Measurements from ENCODE around the gene GRAP2. TPM values are rescaled to one million over a fixed set of nuclear protein-coding genes. Genes with fewer than 3 reads are reported as not detected.

Gene GRAP2
- total RNA-seq, 4 donors from 2014 or later, result 0.67 to 3.1 (median 1.7) TPM

- WGBS, 2 donors (ENCODE audit: low coverage in 1 of 2), result 66 to 81% methylated on average over 3 to 13 of the region's 14 CpGs
- no peak overlapping the region for H3K4me3 ChIP-seq
- H3K27me3 ChIP-seq, result peaks cover 34% of the 10 kb centered on the region
- no peak for TF ChIP-seq CTCF (IDR thresholded peaks at IDR 0.05)
- no peak for TF ChIP-seq EP300 (IDR thresholded peaks at IDR 0.05)
- no peak for TF ChIP-seq POLR2AphosphoS5 (IDR thresholded peaks at IDR 0.05)
- H3K9me3 ChIP-seq, result no peaks in the 10 kb centered on the region
- H3K4me1 ChIP-seq, result no peaks in the 10 kb centered on the region
- H3K36me3 ChIP-seq, result no peaks in the 10 kb centered on the region
- H3K27ac ChIP-seq, result no peak overlapping the region
- no peak for ATAC-seq
Observed at GRCh38 chr22:39938509-39939111, 37.7 kb downstream of the GRAP2 start.

GRCh38 chr22:39939830-39940229, 38.9 kb downstream of the GRAP2 start:
- ATAC-seq, result no peak

GRCh38 chr22:39940757-39941305, 39.9 kb downstream of the GRAP2 start:
- H3K9me3 ChIP-seq, result no peaks in the 10 kb centered on the region
- no peak for TF ChIP-seq CTCF (IDR thresholded peaks at IDR 0.05)
- TF ChIP-seq POLR2AphosphoS5 (IDR thresholded peaks at IDR 0.05), result no peak
- H3K4me1 ChIP-seq, result no peaks in the 10 kb centered on the region
- H3K27ac ChIP-seq, result no peak overlapping the region
- peaks cover 18% of the 10 kb centered on the region for H3K27me3 ChIP-seq
- H3K4me3 ChIP-seq, result no peak overlapping the region
- ATAC-seq, result no peak
- H3K36me3 ChIP-seq, result no peaks in the 10 kb centered on the region
- WGBS, 2 donors (ENCODE audit: low coverage in 1 of 2), result 62 to 78% methylated on average over 7 to 9 of the region's 9 CpGs

More at GRCh38 chr22:39939830-39940229, 38.9 kb downstream of the GRAP2 start:
- Histone ChIP-seq H3K27me3 (peaks cover 22% of the 10 kb centered on the region), H3K4me1 (no peaks in the 10 kb centered on the region), H3K36me3 (no peaks in the 10 kb centered on the region), H3K27ac (no peak overlapping the region), H3K9me3 (no peaks in the 10 kb centered on the region), H3K4me3 (no peak overlapping the region)
- 83 to 100% methylated on average over 2 of the region's 3 CpGs for WGBS, 2 donors (ENCODE audit: low coverage in 1 of 2)
- TF ChIP-seq CTCF (IDR thresholded peaks at IDR 0.05), result no peak
- TF ChIP-seq POLR2A (IDR thresholded peaks at IDR 0.05), result no peak
- no peak for TF ChIP-seq POLR2AphosphoS5 (IDR thresholded peaks at IDR 0.05)
- no peak for TF ChIP-seq EP300 (IDR thresholded peaks at IDR 0.05)

GRCh38 chr22:39941601-39942000, 40.7 kb downstream of the GRAP2 start:
- Histone ChIP-seq H3K27me3 (peaks cover 18% of the 10 kb centered on the region), H3K4me1 (no peaks in the 10 kb centered on the region), H3K9me3 (no peaks in the 10 kb centered on the region), H3K4me3 (no peak overlapping the region), H3K36me3 (no peaks in the 10 kb centered on the region), H3K27ac (no peak overlapping the region)
- WGBS, 2 donors (ENCODE audit: low coverage in 1 of 2), result 89% methylated on average over 2 of the region's 2 CpGs; no CpG with 5 or more reads in 1 of the 2 donors
- TF ChIP-seq POLR2A (IDR thresholded peaks at IDR 0.05) (no peak), CTCF (IDR thresholded peaks at IDR 0.05) (no peak), EP300 (IDR thresholded peaks at IDR 0.05) (no peak), POLR2AphosphoS5 (IDR thresholded peaks at IDR 0.05) (no peak)
- ATAC-seq, result no peak

All from gastroesophageal sphincter (tissue), 4 donors.